Stimulated activated CD8-positive, alpha-beta memory T cell treated with anti-CD3 and anti-CD28 coated beads, Interleukin-15, amount 100 ng/mL, for 4 hours (primary cell): ENCODE results near the gene CDC42EP2.
"Not testable (repeated sequence)": the region's sequence is repeated elsewhere in the genome, so short reads cannot be mapped to it uniquely, and the experiment has no call there.

ENCODE experiments used
- DNase-seq, 2 donors: peaks; one replicate each; pipeline ENCODE4 v3.0.0-alpha.2; 2020; ENCODE audit warnings: low read depth in 2 of 2

Gene CDC42EP2

DNA sequence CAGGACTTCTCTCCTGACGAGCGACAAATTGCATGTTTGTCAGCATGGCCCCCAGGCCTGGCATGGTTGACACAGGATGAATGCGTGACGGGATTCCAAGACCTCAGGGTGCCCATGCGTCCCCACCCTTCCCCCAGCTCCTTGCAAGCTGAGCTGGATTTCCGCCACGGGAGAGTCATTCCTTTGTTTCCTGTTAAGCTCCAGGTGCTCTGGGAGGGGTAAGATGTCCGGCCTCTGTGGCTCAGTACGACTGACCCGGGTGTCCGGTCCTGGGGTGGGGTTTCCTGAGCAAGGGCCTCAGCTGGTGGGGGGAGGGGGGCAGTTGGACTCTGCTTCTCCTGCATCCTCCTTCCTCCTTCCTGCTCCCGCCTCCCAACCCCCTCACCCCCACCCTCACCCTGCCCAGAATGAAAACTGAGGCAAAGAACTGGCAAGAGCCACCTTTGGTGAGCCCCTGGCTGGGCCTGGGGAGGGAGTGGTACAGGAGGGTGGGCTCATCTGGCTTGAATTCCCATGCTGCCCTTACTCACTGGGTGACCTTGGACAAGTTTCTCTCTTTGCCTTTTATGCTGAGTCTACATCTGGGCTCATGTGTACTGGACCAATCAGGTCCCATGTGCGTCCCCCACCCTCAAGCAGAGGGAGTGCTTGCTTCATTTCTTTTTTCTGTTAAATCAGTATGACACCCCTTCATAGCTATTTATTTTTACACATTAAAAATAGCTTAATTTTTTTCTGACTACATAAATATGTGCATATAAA, 2.5 kb downstream of the CDC42EP2 start:
- DNase-seq, result no peak

DNA sequence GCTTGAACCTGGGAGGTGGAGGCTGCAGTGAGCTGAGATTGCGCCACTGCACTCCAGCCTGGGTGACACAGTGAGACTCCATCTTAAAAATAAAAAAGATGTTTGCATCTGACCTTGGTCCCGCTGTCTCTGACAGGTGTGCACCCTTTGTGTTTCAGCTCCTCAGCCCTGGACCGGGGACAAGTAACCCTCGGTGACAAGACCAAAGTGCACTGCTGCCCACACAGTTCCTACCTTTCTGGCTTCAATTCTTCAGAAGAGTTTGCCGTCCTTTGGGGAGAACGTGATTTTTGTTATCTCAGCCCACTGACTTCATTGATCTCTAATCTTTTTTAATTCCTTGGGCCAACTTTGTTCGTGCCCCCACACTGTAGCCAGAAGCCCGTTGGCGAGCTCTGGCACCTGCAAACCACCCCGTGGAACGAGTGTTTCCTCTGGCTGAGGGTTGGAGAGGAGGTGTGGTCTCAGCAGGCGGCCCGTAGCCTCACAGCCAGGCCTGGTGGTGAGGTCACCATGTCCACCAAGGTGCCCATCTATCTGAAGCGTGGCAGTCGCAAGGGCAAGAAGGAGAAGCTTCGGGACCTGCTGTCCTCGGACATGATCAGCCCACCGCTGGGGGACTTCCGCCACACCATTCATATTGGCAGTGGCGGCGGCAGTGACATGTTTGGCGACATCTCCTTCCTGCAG, 5.9 kb downstream of the CDC42EP2 start:
- DNase-seq, result no peak

DNA sequence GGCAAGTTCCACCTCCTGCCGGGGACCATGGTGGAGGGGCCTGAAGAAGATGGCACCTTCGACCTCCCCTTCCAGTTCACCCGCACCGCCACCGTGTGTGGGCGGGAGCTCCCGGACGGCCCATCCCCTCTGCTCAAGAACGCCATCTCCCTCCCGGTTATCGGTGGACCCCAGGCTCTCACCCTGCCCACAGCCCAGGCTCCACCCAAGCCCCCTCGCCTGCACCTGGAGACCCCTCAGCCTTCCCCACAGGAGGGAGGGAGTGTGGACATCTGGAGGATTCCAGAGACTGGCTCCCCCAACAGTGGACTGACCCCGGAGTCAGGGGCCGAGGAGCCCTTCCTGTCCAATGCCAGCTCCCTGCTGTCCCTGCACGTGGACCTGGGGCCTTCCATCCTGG, 6.4 kb downstream of the CDC42EP2 start:
- no peak for DNase-seq

DNA sequence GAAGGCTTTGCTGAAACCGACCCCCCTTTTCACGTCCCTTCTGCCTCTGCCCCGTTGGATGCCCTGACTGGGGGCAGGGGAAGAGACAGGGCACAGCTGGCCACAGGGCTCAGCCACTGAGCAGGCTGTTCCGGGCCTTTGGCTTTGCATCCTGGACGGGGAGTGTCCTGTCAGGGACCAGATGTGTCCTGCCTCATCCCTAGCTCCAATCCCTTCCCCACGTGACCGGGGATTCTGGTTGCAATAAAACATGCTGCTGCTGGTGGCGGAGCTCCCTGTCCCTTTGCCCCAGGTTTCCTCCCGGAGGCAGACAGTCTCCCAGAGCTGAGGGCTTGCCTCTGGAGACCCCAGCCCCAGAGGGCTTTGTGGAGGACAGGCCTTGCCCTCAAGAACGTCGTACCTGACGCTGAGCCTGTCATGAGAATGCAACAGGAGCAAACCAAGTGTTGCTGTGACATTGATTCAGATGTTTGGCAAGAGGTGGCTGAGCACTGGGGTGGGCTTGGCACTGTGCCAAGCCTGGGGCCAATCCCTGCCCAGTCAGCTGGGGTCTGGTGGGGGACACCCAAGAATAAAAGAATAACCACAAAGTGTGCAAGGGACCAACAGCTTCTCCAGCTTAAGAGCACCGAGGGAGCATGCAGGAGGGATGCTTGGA, 7.3 kb downstream of the CDC42EP2 start:
- no peak for DNase-seq

DNA sequence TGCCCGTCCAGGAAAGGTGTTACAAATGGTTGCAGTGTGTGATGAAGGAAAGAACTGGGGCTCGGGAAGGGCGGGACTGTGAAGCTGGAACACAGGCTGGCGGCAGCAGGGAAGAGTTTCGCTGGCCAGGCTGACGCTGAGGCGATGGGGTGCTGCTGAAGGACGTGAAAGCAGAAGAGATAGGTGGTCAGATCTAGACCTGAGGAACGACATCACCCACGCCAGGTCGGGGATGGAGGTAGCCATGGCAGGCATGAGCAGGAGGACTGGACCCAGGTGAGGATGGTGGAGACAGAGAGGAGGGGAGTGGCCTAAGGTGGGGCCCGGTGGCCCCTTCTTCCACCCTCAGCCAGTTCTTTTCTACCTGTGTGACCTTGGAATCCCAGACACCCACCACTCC, 9.1 kb downstream of the CDC42EP2 start:
- no peak for DNase-seq

DNA sequence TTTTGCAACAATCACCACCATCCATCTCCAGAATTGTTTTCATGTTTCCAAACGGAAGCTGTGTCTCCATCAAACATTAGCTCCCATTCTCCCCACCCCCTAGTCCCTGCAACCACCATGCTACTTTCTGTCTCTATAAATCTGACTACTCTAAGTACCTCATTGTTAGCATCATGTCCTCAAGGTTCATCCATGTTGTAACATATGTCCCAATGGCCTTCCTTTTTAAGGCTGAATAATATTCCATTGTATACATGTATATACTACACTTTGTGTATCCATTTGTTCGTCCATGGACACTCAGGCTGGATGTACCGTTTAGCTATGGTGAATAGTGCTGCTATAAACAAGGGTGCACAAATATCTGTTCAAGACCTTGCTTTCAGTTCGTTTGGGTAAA, 10.8 kb downstream of the CDC42EP2 start:
- no peak for DNase-seq

DNA sequence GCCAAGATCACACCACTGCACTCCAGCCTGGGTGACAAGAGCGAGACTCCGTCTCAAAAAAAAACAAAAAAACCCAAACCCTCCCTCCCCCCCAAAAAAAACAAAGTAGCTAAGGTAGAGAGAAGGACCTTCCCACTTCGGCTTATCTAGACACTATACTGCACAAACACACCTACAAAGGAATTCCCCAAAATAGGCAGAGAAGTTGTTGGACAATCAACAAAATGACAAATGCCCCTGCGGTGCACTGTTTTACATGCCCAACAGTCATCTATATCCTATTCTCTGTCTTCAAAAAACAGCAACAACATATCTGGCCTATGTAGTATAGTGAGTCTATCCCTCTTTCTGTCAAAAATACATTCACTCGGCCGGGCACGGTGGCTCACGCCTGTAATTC, 12.4 kb downstream of the CDC42EP2 start:
- DNase-seq, result no peak

DNA sequence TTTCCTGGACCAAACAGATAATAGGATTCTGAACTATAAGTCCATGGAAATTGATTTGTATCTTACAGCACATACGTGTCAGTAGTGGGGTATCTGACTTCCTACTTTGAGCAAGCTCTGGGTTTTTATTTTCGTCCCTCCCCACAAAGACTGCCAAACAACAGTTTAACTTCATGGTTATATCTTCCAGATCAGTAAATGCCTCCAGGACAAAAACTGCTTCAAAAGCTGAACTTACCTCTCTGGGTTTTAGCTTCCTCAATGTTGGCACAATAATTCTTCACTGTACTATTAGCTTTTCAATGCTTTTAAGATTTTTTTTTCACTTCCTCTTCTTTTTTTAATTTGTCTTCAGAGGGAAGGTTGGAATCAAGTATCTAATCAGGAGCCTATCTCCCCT, 14.8 kb downstream of the CDC42EP2 start:
- DNase-seq, result no peak

DNA sequence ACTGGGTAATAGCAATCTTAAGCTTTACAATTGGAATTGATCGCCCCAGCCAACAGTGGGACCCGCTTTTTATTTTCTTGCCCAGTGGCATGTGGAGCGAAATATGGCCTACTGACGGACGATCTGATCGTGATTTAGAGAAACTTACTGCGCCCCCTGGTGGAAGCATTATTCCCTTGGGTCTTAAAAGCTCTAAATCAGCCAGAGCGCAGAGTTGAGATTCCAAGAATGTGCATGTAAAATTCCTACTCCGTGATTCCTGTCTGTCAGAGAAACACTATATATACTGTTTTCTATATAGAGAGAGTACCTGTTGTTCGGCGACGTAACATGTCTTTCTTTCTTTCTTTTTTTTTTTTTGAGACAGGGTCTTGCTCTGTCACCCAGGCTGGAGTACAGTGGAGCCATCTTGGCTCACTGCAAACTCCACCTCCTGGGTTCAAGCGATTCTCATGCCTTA, 15.3 kb downstream of the CDC42EP2 start:
- peak; percentile 32 to 71 for DNase-seq

DNA sequence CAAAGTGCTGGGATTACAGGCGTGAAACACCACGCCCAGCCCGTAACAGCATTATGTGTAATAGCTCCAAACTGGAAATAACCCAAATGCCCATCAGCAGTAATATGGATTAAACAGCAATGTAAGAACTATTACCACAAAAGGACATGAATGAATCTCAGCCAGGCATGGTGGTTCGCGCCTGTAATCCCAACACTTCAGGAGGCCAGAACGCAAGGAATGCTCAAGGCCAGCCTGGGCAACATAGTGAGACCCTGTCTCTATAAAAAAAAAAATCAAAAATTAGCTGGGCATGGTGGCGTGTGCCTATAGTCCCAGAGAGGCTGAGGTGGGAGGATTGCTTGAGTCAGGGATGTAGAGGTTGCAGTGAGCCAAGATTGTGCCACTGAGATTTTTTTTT, 15.9 kb downstream of the CDC42EP2 start:
- no peak for DNase-seq

DNA sequence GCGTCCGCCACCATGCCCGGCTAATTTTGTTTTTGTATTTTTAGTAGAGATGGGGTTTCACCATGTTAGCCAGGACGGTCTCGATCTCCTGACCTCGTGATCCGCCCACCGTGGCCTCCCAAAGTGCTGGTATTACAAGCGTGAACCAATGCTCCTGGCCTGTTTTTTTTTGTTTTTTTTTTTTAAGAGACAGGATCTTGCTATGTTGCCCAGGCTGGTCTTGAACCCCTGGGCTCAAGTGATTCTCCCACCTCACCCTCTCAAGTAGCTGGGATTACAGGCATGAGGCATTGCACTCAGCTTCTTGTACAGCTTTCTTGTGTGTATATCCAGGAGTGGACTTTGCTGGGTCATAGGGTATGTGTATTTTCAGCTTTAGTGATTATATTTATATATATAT, 17.9 kb downstream of the CDC42EP2 start:
- not testable (repeated sequence) for DNase-seq

DNA sequence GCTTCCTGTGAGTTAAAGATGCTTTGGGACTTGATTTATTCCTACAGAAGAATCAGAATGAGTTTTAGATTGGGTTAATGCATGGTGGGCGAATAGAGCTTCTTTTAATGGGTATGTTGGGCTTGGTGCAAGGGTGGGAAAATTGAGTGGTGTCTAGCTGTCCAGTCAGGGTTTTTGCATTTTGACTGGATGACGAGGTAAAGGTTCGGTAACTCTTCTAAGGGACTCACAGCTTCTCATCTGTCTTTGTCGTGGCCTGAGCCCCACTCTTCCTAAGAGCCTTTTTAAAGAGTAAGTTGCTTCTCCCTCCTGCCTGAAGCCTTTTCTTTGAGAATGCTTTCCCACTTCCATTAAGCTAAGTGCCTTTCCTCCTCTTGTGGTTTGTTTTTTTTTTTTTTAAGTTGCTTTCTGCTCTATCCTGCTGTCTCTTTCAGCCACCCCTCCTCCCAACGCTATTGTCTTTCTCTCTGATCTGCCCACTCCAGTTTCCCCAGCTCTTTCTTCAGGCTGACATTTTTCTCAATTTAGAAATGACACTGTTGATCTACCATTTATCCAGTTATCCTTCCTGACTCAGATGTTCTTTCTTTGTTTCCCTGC, 20.1 kb downstream of the CDC42EP2 start:
- no peak for DNase-seq

DNA sequence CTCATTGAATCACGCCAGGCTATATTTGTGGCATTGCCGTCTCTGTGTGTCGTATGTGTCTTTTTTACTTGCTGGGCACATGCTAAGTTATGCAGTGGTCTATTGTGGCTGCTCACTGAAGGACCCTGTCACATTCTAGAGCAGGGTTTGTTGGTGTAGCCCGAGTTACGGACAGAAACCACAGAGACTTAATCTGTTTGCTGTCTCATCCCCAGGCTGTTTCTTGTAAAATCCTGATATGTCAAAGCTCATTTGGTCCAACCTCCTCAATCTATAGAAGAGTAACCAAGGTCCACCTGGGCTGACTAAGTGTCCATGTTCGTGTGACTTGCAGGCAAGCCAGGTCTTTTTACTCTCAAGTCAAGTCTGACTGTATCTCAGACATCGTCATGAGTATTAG, 24.0 kb downstream of the CDC42EP2 start:
- DNase-seq, result no peak

DNA sequence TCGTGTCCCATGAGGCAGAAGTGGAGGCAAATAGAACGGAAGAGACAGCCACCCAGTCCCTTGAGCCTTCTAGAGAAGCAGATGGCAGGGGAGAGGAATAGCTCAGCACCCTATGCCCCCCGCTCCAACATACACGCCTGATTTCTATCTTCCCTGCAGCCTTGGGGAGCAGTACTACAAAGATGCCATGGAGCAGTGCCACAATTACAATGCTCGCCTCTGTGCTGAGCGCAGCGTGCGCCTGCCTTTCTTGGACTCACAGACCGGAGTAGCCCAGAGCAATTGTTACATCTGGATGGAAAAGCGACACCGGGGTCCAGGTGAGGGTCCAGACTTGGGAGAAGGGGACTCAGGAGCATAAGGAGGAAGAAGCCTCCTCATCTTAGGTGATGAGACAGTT, 25.6 kb downstream of the CDC42EP2 start:
- no peak for DNase-seq

DNA sequence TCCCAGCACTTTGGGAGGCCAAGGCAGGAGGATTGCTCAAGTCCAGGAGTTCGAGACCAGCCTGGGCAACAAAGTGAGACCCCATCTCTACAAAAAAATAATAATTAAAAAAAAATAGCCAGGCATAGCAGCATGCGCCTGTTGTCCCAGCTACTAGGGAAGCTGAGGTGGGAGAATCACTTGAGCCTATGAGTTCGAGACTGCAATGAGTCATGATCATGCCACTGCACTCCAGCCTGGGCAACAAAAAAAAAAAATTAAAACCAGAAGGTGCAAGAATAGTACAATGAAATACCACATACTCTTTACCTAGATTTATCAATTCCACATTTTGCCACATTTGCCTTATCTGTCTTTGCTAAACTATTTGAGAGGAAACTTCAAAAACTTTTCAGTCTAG, 27.2 kb downstream of the CDC42EP2 start:
- no peak for DNase-seq

DNA sequence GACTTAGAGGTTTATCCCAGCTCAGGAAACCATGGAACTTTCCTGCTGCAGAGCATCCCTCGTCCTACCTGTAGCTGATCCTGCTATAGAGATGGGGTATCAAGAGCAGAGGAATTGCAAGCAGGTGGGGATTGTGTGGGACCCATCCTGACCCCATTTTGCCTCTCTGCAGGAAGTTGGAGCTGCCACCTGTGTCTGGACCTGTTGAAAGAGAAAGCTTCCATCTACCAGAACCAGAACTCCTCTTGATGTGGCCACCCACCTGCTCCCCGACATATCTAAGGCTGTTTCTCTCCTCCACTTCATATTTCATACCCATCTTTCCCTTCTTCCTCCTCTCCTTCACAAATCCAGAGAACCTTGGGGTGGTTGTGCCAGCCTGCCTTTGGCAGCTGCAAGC, 36.8 kb downstream of the CDC42EP2 start:
- no peak for DNase-seq

DNA sequence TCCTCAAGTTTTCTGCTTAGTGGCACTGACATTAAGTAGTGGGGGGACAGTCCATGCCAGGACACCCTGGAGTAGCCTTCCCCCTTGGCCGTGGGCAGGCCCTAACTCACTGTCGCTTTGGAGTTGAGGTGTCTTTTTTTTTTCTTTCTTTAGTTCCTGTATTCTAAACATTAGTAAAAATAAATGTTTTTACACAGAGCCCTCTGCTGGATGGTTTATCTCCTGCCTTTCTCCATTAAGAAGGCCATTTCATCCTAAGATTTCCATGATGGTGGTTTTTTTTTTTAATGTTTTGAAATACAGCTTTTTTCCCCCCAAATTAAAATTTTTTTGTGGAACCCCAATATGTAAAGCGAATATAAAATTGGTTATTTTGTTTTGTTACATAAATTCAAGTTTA, 38.1 kb downstream of the CDC42EP2 start:
- DNase-seq, result no peak

DNA sequence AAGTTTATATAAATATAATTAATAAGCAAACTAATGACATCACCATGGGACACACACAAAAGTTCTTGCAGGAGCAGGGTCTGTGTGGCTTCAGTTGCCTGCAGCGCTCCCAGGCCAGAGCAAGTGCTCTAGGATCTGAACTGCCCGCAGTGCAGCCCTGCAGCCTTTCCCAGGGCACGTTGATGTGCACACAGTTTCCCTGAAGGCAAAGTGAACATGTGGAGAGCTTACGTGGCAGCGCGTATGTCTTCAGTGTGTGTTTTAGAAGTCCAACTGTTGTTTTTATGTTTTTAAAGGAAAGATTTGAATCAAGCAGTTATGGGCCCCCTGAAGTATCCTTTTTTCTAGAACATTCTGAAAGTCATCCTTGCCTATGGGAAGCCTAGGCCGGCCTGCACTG, 38.7 kb downstream of the CDC42EP2 start:
- DNase-seq, result no peak

DNA sequence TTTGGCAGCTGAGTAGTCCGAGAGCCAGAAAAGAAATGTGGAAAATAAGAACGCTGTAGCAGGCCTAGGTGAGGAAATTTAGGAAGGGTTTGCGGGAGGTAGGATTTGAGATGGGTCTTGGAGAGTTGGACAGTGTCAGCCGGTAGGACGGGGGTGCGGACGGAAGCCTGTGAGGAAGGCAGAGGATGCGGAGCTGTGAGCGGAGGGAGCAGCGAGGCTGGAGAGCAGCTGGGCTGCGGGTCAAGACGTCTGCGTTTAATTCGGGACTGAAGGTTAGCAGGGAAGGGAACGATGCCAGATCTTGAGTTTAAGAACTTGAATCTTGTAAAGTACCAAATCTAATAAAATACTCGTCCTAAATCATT, 39.2 kb downstream of the CDC42EP2 start:
- no peak for DNase-seq

DNA sequence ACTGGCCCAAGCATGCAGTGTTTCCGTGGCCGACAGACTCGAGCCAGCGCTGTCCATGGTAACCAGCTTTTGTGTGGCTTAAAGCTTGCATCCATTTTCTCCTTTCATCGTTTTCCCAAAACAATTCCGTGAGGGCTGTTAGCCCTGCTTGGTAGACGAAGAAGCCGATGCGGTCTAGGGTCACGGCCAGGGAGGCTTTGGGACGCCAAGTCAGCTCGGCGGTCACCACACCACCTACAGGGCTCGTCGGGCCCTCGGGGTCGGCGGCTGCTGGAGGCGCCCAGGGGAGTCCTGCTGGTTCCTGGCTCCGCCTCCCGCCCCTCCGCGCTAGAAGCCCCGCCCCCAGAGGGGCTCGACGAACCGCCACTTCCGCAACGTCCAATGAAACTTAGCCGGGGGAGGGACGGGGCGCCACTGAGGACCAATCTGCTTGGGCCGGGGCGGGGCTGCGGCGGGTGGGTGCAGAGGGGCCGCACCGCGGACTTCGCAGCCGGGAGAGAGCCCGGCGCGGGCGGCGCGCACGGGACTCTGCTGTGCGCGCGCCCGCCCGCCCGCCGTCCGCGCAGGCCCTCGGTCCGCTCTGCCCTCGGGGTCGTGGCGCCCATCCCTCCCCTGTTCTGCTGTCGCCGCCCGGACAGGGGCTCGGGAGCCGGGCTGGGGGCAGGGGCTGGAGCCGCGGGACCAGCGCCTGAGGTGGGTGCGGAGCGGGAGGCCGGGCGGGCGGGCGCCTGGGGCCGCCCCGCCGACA, 39.8 kb downstream of the CDC42EP2 start, which contains the start of gene TIGD3:
TIGD3 (plus strand) TSS at position 487 of the 748 bp plus-strand sequence. CDS start 1,058 bp downstream, outside the sequence.
- DNase-seq, result peak; percentile 91 to 94

DNA sequence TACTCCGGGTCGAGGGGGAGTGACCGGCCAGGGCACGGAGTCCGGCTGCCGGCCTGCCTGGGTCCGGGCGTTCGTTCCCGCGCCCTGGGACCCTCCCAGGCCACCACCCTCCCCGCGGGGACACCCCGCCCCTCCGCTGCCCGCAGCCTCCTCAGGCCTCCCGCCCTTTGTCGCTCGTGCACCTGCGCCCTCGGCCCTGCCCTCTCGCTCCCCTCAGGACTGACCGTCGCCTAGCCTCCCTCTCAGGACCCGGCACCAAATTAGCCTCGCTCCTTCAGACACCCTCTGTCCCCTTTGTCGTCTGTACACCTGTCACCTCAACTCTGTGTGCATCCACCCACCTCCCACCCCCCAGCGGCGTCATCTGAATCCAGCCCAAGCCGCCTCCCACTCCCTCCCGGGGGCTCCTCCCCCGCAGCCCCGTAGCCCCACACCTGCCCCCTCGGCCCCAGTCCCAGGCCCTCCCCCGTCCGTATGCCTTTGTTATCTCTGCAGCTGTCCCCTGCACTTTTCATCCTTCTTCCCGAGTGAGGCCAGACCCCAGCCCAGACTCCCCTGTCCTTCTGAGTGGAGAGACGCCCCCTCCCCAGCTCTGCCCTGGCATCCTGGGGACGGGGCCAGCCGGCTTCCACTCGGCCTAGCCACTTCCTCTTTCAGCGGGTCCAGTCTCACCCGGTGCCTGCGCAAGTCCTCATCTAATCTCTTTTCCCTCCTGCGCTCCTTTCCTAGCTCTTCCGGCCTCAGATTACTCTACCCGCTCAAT, 40.5 kb downstream of the CDC42EP2 start:
- peak; percentile 34 to 46 for DNase-seq
